HG02884 (cell line): ENCODE measurements around the gene COG1.
A peak's percentile ranks its signal among the peaks of the same experiment; 100 is the strongest.

Experiments
- ATAC-seq: cut with Tn5 transposase; IDR thresholded peaks from one replicate; pipeline ENCODE4 v1.9.1; 2021; ENCODE audit warnings: mild to moderate bottlenecking, moderate library complexity; ENCODE audit not compliant: unreplicated experiment

Gene COG1

DNA sequence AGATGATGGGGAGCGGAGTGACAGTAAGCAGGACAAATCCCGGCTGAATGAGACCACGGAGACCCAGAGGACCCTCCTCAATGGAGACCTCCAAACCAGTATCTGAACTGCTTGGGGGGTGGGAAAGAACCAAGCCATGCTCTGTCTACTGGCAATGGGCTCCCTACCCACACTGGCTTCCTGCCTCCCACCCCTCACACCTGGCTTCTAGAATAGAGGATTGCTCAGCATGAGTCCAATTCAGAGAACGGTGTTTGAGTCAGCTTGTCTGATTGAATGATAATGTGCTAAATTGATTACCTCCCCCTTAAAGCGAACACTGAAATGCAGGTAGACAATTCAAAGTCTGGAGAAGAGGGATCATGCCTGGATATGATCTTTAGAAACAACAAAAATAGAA is 22.5 kb upstream of the COG1 start:
- no peak for ATAC-seq

DNA sequence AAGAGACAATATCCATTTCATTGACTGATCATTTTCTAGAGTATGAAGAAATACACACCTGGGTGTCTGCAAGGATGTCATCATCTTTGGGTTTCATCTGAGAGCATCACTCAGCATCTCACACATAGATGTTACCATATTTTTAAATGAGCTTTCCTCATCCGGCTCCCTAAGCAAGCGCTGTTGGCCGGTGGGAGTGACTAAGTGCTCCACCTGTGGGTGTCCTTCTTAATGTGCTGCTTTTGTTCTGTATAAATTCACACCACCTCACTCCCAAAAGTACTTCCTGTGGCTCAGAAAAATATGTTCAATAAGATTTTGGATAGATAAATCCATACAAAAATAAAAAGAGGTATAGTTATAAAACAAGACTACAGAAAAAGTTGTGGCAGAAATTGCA is 20.6 kb upstream of the COG1 start:
- ATAC-seq = no peak

DNA sequence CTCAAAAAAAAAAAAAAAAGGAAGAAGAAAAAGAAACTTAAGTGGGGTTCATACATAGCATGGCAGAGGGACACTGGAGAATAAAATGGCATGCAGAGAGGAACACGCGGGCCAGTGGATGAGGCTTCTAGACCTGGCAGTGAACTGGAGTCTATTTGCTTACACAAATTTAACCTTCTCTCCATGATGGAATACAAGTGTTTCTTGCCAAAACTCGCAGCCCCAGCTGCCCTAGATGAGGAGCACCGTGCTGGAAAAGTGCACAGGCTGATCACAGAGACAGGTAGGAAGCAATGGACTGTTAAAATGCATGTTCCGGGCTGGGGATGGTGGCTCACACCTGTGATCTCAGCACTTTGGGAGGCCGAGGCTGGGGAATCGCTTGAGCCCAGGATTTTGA is 18.7 kb upstream of the COG1 start:
- no peak for ATAC-seq

DNA sequence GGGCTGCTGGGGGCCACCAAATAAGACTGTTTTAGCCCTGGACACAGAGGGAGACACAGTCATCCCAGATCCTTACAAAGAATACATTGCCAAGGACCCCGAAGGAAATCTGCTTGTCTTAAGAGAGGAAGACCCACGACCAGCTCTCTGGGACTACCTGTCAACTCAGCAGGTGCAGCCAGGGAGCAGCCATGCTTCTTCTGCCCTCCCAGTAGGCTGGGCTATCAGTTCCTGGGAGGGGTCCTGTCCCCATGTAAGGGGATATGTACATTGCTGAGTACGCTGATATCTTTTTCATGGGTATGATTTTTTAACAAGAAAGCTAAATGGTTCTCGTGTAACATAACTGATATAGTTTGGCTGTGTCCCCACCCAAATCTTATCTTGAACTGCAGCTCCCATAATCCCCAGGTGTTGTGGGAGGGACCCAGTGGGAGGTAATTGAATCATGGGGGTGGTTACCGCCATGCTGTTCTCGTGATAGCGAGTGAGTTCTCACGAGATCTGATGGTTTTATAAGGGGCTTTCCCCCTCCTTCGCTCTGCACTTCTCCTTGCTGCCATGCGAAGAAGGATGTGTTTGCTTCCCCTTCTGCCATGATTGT is 16.8 kb upstream of the COG1 start:
- ATAC-seq = no peak

DNA sequence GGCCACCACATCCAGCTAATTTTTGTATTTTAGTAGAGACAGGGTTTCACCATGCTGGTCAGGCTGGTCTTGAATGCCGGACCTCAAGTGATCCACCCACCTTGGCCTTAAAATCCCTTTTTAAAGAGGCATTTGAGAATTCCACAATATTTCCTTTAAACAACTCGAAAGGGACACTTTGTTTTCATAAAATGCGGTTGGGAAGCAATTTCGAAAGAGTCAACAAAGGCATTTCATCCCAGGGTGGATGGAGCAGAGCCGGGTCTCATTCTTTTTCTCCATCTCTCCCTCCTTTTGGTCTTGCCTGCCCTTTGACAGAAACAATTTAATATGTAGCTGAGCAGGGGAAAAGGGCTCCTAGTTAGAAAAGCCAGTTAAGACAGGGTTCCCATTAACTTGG is 13.5 kb upstream of the COG1 start:
- no peak for ATAC-seq

DNA sequence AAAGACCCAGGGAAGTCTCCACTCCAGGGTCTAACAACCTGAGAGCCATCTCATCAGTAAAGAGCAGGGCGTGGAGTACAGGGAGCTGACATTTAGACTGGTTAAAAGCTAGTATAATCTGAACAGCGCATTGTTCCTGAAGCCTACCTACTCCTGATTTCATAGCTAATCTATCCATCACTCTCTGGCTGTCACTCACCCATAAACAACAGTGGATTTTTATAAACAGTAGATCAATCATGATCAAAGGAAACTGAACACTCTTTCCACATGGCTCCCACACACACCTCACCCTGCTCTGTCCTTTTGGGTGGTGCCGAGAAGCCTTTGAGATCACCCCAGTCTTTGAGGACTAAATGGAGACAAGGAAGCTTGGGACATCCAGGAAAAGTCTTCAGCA is 13.0 kb upstream of the COG1 start:
- ATAC-seq = no peak

DNA sequence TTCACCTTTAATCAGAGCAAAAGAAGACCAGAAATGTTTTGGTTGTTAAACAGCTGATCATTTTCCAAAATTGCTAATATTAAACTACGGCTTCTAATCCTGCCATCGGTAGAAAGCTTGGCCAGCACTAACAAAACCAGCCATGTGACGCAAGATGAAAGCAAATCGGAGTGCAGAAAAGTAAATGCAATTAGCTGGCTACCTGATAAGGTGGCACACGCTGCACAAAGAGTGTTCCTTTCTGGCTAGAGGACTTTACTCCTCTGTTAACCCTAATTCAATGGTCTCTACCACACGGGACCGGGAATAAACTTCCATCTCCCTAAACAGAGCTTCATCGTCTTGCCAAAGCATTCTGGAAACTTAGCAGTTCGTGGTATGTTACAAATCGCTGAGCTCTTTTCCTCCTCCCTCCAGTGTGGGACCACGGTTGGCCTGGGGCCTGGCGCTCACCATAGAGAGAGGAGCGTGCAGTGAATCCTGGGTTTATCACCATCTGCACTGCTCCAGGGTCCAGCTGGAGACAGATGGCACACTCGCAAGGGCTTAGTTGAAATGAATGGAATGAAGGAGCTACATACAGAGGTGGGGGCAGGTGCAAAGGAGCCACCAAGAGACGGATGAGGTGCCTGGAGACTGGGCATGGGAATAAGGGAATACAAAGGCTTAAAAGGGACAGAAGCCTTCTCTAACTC is 10.1 kb upstream of the COG1 start:
- ATAC-seq = no peak

DNA sequence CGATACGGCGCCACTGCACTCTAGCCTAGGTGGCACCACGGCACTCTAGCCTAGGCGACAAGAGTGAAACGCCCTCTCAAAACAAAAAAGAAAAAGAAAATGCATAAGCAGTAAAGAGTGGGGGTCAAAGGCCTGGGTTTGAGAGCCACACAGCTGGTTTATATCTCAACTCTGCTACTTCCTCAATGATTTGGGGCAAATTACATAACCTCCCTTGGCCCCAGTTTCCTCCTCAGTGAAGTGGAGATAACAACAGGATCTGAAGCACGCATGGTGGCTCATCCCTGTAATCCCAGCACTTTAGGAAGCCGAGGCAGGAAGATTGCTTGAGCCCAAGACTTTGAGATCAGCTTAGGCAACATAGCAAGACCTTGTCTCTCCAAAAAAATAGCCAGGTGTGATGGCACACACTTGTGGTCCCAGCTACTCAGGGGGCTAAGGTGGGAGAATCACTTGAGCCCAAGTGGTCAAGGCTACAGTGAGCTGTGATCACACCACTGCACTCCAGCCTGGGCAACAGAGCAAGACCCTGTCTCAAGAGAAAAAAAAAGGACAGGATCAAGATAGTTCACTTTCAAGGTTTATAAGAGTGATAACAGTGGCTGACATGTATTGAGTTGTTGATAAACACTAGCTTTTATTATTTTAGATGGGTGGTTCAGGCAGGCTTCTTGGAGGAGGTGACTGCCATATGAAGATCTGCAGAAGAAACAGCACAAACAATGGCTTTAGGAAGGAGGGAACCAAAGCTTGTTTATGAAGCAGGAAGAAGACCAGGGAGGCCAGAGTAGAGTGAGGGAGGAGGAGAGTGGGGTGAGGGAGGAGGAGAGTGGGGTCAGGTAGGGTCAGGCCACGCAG is 8.5 kb upstream of the COG1 start:
- no peak for ATAC-seq

DNA sequence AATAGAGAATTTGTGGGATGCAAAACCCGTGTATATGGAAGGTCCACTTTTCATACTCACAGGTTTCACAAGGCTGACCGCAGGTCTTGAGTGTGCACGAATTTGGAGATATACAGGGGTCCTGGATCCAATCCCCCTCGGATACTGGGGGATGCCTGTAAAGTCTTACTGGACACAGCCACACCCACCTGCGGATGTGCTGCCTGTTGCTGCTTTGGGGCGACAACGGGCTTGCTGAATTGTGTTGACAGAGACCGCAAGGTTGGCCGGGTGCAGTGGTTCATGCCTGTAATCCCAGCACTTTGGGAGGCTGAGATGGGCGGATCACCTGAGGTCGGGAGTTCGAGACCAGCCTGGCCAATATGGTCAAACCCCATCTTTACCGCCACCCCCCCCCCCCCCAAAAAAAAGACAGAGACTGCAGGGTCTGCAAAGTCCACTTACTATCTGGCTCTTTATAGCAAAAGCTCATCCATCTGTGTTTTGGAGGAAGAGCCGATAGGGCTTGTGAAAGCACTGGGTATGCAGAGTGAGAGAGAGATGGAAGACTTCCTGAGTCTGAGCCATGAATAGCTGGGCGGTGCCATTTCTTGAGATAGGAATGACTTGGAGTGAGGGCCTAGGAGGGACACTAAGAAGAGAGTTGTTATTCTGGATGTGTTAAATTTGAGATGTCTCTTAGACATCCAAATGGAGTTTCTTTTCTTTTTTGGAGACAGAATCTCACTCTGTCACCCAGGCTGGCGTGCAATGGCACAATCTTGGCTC is 6.4 kb upstream of the COG1 start:
- no peak for ATAC-seq

DNA sequence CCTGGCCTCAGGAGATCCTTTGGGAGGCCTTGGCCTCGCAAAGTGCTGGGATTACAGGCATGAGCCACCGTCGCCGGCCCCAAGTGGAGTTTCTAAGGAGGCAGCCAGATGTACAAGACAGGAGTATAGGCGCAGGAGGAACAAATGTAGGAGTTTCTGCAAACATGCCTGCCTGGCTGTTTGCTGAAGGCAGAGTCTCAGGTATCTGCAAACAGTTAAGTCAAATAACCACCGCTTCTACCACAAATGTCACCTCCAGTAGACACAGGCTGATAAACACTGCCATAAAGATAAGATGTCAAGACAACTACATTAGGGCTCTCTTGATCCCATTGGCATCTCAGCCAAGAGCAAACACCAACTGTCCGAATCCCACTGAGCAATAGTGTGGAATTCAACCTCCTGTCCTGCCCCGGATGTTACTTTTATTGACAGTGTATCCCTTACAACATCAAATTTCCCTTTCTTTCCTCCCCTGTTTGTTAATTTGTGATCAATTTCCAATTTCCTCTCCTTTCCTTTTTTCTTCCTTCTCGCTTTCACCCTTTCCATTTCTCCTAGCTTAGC is 5.6 kb upstream of the COG1 start:
- ATAC-seq = no peak

DNA sequence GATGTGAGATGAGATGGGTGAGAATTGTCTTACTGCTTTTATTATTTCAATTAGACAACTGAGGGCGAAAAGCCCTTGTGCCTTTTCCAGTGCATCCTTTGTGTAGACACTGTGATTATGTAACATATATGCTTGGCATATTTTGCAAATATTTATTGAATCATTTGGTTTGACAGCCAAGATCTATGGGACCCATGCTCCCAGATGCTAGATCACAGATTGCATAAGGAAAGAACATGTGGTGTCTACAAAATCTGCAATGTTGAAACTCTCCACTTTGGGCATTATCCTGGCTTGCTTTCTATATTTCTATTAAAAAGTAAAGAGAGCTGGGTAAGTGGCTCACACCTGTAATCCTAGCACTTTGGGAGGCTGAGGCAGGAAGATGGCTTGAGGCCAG is 4.8 kb upstream of the COG1 start:
- no peak for ATAC-seq

DNA sequence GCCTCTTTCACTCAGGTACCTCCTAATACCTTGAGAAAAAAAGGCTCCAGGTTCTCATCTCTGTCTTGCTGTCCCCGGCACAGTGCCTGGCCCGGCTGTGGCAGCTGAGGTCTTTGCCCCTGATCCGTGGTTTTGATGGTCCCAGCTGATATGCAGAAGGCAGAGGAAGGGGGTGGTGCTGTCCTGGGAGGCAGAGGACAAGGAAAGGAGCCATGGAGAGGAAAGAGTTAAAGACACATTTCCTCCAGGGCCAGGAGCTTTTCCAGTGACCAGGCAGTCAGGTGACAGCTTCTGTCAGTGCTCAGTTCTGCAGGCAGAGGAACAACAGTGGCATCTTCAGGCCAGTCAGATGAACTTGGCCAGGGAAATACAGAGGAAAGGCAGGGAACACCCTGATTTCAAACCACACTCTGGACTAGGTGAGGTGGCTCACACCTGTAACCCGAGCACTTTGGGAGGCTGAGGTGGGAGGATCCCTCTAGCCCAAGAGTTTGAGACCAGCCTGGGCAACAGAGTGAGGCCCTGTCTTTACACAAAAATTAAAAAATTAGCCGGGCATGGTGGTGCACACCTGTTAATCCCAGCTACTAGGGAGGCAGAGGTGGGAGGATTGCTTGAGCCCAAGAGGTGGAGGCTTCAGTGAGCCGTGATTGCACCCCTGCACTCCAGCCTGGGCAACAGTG is 3.3 kb upstream of the COG1 start:
- ATAC-seq = no peak

DNA sequence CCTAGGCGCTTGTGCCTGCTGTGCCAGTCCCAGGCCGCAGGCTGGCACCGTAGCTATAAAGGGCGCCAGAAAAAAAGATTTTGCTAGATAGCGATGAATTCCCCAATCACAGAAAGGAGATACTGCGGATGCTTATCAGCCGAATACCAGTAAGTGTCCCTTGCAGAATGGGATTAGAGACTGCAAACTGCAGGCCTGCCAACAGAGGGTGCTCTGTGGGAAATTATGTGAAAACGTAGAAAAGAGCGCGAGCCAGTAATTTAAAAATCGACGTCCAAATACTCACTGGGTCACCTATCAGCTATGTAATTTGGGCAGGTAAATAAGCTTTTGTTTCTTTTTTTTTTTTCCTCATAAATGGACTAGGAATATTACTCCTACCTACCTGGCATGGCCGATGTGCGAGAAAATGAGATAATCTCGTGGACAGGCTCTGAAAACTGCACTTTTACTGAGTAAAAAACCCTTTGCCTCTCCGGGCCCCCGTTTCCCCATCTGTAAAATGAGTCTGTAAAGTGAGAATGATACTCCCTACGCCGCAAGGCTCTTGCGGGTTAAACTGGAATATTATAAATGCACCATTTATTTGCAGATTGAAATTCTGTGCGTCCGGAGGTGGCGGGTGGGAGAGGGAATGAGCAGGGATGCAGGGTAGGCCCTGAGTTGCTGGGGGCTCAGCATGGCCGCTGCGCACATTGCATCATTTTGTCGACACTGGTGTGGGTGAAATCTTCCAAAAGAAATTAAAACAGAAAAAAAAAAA is 1.2 kb upstream of the COG1 start:
- peak; percentile 37 for ATAC-seq

DNA sequence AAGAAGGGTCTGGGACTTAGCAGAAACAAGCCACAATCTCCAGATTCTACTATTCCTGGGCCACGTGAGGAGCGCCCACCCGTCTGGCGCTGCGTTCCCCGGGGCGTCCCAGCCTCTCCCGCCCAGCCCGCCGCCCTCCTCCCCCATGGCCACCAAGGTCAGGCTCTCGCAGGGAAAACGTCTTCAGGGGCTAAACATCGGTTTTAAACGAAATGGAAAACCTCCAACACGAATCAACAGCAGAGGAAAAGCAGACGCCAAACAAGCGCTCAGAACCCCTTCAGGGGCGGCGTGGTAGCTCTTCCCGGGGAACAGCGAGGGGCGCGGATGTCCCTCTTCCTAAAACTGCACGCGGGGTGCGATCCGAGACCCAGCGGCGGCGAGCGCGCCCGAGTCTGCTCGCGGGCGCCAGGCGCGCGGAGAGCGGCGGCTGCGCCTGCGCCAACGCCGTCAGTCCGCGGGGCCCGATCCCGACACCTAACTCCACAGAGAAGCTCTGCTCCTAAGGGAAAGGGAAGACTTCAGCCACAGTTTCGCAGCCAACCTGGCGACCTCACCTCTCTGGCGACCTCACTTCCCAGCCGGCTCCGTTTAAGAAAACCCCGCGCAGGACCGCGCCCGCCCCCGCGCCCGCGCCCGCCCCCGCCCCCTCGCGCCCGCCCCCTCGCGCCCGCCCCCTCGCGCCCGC is 505 bp upstream of the COG1 start:
- ATAC-seq = no peak

DNA sequence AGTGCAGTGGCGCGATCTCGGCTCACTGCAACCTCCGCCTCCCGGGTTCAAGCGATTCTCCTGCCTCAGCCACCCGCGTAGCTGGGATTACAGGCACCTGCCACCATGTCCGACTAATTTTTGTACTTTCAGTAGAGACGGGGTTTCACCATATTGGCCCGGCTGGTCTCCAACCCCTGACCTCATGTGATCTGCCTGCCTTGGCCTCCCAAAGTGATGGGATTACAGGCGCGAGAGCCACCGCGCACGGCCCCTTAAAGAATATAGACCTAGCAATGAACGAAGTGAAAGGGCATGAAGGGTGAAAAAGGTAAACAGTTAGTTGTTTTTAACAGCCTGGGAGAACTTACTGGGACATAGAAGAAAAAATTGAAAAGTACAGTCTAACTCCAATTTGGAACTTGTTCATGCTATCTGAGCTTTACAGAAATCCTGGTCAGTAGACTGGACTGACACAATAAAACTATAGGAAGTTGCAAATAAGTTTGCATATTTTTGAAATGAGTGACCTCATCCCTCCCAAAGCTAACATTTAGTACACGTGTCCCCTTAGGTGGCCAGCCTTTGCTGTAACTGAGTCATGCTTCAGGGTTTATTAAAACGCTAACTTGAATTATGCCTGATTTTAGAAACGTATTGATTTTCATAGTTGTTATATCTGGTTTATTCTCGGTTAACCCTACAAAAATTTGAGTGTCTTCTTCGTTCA is 1.8 kb downstream of the COG1 start:
- ATAC-seq = no peak

DNA sequence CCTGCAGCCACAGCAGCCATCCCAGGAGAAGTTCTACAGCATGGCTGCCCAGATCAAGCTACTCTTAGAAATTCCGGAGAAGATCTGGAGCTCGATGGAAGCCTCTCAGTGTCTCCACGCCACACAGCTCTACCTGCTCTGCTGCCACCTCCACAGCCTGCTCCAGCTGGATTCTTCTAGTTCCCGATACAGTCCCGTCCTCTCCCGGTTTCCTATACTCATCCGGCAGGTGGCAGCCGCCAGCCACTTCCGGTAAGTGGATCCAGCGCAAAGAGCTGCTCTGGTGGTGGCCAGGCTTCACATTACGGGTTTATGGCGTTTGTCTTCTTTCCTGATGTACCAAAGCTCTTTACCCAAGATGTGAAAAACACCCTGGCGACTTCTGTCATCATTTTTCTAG is 3.6 kb downstream of the COG1 start:
- no peak for ATAC-seq

DNA sequence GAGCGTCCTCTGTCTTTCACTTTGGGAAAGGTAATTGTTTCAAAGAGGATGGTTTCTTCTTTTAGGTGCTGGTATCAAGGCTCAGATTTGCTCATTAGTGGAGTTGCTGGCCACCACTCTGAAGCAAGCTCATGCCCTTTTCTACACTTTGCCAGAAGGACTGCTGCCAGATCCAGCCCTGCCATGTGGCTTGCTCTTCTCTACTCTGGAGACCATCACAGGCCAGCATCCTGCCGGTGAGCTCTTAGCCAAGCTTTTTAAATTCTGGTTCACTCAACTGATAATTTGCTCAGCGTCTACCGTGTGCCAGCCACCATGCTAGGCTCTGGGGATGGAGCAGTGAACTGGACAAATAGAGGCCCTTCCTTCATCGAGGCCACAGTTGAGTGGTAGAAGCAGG is 4.3 kb downstream of the COG1 start:
- ATAC-seq = no peak

DNA sequence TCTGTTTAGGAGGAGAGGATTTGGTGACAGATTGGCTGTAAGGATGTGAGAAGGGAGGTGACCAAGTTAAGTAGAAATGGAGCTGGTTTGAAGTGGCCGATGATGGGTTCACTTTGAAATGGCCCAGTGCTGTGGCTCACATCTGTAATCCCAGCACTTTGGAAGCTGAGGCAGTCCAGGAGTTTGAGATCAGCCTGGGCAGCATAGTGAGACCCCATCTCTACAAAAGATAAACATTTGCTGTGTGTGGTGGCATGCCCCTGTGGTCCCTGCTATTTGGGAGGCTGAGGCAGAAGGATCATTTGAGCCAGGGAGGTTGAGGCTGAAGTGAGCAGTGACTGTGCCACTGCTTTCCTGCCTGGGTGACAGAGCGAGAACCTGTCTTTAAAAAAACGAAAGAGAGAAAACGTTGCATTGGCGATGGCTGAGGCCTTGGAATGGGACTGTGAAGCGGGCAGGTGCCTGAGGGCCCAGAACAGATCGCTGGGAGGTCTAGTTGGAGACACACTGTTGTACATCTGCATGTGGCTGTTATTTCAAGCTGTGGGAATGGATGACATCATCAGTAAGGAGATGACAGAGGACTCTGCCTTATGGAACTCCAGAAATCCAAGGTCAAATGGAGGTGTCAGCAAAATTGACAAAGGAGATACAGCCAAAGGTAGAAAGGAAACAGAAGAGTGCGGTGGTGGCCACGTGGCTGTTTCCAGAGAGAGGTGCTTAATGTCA is 5.5 kb downstream of the COG1 start:
- ATAC-seq = no peak
